HuH-7 (cell line): Measurements from ENCODE around the gene CPVL.

ENCODE experiments used
- DNase-seq: peaks from one replicate; pipeline ENCODE4 v3.0.0; 2011; ENCODE audit warnings: low spot score

CPVL gene

GRCh38 chr7:29156907-29157452 is 10.6 kb upstream of the CPVL start:
- no peak for DNase-seq

DNA sequence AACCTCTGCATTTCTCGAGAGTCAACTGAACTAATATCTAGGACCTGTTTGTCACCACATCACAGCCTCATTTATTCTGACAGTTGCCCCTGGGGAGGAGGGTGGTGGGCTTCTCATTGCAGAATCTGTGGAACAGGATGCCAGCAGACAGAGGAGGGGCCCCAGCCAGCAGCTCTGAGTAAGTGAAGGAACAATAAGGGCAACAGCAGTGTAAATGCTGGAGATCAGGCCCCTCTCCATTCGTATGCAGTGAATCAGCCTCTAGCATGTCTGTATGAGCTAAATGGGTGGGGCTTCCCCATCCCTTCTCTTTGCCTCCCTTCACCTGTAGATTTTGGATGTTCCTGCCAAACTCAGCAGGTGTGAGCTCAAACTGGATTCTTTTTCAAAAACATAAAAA is 7.7 kb upstream of the CPVL start:
- no peak for DNase-seq

- no peak for DNase-seq
These were observed 4.5 kb upstream of the CPVL start for GRCh38 chr7:29150856-29151255.

- no peak for DNase-seq
These were observed 2.7 kb upstream of the CPVL start for GRCh38 chr7:29149036-29149435.

DNA sequence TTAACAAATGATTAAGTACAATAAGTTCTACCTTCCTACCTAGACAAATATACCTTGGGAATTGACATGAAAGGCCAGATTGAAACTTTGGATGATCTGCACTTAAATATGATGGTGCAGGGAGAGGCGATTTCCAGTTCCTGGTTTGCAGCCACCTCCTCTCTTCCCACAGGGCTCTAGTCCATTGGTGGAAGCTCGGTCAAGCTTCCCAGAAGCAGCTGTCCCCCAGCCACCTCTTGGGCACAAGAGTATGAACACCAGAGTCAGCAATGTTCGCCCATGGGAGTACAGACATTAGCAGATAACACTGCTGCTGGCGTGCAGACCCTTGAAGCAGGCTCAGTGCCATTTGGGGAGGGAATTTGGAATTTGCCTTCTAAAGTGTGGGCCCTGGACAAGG is 1.5 kb upstream of the CPVL start:
- no peak for DNase-seq

- DNase-seq, result peak; percentile 34
These were observed 712 bp upstream of the CPVL start for GRCh38 chr7:29146888-29147609.

- no peak for DNase-seq
These were observed 732 bp downstream of the CPVL start for GRCh38 chr7:29145553-29146056.

DNA sequence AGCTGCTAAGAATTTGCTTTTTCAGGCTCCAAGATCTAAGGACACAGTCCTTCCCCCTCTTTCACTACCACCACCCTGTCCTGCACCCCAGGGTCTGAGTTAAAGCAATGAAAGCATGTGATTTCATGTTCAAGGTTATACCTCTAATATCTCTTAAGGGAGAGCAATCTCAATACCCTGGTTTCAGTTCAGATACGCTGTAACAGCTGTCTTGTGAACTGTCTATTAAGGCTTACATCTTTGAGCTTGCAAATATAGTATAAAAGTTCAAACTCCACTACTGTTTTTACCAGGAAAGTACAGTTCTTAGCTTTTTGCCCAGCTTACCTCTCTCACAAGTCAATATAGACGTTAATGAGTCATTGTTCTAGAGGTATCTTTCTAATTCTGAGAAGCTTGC is 2.6 kb downstream of the CPVL start:
- no peak for DNase-seq

GRCh38 chr7:29142021-29142727 is 4.2 kb downstream of the CPVL start:
- no peak for DNase-seq

DNA sequence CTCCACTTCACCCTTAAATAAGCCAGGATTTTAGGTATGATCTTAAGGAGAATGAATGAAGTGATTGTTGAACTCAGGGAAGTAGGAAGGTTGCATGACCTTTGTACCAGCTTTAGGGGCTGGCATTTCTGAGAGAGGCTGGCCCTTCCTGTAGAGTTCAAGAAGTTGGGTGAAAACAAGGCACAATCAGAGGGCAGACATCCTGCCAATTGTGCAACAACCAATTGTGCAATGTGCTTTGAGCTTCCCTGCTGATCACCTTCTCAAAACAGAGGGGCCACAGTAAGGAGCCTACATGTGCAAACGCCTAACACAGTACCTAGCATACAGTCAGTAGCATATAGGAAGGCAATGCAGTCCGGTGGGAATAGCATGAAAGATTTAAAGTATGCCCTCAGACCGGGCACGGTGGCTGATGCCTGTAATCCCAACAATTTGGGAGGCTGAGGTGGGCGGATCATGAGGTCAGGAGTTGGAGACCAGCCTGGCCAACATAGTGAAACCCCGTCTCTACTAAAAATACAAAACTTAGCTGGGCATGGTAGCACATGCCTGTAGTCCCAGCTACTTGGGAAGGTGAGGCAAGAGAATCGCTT is 5.4 kb downstream of the CPVL start:
- DNase-seq, result peak; percentile 39

DNA sequence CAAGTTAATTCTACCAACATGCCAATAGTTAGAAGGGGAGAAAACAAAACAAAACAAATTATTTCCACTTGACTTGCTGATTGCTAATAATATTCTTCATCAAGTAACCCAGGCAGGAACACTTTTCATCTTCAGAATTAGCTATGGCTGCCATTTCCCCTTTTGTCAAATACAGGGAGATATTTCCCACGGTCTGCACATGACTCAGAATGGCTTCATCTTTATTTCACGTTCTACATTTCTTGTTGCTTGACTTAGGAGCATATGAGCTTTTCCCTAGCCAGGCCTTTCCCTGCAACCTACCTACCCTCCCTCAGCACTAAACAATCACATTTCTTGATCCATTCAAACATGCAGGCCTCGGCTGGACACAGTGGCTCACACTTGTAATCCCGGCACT is 6.5 kb downstream of the CPVL start:
- DNase-seq, result no peak

DNA sequence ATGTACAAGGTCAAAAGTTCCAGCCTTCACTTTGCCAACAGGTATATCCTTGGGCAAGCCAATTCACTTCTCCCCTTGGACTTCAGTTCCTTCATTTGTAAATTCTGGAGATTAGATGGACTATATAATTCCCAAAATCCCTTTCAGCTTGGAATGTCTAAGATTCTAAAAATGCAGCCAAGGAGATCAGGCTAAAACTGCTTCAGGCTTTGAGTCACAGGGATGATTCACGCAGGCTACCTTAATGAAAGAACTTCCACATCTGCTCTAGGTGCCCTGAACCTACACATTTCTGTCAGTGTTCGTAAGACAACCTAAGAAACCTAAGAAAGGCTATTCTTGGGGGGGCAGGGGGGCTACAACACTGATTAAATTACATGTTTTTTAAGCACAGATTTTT is 7.1 kb downstream of the CPVL start:
- no peak for DNase-seq

- DNase-seq, result no peak
These were observed 7.7 kb downstream of the CPVL start for GRCh38 chr7:29138588-29138987.

DNA sequence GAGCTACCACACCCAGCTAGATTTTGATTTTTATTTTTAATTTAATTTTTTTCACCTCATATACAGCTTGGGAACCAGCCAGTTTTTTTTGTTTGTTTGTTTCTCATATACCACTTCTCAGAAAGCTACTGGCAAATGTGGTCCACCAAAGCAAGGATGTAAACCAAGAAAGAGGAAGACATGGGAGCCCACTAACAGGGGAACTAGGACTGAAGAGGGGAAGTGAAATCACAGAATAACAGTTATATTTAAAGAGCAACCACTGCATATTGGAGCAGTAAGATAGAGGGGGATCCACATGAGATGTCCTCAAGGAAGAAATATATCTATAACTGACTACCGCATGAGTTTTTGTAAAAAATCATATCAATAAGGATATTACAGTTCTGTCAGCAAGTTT is 10.5 kb downstream of the CPVL start:
- DNase-seq, result no peak

DNA sequence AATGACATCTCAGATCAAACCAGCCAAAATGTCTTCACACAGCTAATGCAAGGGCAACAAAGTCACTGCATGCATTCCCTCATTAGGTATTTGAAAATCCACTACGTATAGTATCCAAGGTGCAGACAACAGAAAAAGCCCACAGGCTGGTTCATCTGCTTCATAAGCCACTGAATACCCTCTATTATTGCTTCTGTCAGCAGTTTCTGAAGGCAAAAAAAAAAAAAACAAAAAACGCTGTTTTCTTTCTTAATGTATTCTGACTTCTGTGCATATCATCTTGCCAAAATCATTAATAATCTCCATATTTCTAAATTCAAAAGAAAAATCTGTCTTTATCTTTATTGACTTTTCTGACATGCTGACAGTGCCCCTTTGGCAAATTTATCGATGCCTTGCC is 13.4 kb downstream of the CPVL start:
- no peak for DNase-seq

- DNase-seq, result no peak
These were observed 14.7 kb downstream of the CPVL start for GRCh38 chr7:29131678-29132077.

- no peak for DNase-seq
These were observed 16.2 kb downstream of the CPVL start for GRCh38 chr7:29130096-29130495.

DNA sequence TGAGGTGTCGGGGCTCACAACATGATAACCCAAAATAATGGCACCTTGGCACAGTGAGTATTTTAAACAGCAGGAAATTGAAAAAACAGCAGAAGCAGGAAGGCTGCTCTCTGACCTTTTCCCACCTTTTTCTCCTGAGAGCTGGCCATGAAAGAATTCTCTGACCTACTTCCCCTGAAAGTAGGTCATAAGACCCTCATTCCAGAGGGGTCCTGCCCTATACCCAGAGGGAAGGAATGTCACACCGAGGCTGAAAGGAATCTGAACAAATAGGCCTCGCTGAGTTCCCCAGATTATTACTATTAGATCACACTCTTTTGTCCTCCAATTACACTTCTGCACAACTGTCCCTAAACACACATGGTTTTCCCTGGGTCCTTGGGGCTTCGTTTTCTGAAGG is 18.8 kb downstream of the CPVL start:
- DNase-seq, result no peak

DNA sequence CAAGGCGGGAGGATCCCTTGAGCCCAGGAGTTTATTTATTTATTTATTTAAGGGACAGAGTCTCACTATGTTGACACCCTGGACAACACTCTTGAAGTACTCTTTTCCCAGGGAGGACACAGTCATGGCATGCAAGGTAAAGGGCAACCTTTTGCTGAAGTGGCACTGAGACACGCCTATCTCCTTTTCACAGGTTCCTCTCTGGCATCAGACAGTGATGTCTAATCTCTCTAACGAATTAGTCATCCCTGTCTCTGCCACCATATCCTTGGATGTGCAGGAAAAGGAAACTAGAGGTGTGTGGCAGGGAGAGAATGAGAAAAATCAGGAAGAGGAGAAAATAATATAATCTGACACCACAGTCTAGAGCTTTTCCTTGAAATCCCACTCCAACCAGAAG is 19.5 kb downstream of the CPVL start:
- no peak for DNase-seq

- no peak for DNase-seq
These were observed 22.6 kb downstream of the CPVL start for GRCh38 chr7:29123626-29124190.

DNA sequence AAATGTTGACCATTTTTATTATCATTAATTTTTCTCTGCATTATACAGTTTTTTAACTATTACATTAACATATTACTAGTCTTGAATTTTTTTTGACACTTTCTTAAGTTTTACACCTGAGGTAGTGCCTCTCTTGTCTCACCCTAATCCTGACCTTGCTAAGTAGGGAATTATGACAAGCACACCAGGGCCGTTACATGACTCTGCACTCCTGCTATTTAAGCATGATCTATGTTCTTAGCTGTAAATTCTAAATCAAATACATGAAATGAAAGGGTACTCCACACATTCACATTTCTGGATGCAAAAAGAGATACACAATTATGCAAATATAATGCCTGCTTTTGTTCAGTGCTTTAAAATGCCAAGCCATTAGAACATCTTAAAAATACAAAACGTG is 23.6 kb downstream of the CPVL start:
- DNase-seq, result no peak

- DNase-seq, result no peak
These were observed 24.3 kb downstream of the CPVL start for GRCh38 chr7:29122081-29122480.

DNA sequence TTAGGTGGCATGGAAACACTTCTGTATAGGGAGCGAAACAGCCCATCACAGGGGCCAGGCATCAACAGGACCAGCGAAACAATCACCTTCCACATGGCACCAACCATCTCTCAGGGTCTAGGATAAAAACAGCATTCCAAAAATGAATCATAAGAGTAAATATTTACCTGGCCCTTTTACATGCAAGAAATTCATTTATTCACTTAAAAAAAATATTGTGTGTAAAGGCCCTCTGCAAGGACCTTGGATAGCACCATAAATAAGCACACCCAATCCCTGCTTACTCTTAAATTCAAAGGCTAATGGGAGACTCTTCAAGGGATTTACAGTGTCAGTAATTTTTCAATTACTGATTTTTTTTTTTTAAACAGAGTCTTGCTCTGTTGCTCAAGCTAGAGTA is 25.4 kb downstream of the CPVL start:
- DNase-seq, result no peak
